Keratinocyte (primary cell): ENCODE data around the gene RAET1E. TPM values are rescaled to one million over a fixed set of nuclear protein-coding genes. Genes with fewer than 3 reads are reported as not detected.
"Not testable (repeated sequence)": the region's sequence is repeated elsewhere in the genome, so short reads cannot be mapped to it uniquely, and the experiment has no call there.

ENCODE experiments used
- DNase-seq: peaks from one replicate; pipeline ENCODE4 v3.0.0-alpha.2; 2011; ENCODE audit warnings: low read depth, missing footprints, low spot score
- FAIRE-seq: peaks from 2 replicates; lab custom pipeline; 2011; peaks lifted over from hg19 to GRCh38; lab: Jason Lieb, UNC
- H2AFZ ChIP-seq: 2 replicates; pipeline ENCODE4 v1.6.0; 2012; ENCODE audit warnings: low read length, control low read depth, inconsistent platforms; ENCODE audit not compliant: control insufficient read depth
- H3K27ac ChIP-seq: 2 replicates; pipeline ENCODE4 v1.5.1; 2011; ENCODE audit warnings: low read length; ENCODE audit not compliant: control insufficient read depth, insufficient read depth
- H3K27me3 ChIP-seq: 3 replicates; pipeline ENCODE4 v1.6.0; 2011; ENCODE audit warnings: low read length; ENCODE audit not compliant: control insufficient read depth, insufficient read depth; ENCODE audit errors: extremely low read depth
- H3K36me3 ChIP-seq, 2 experiments: 2 replicates in 1 of 2; 3 replicates in 1 of 2; pipeline ENCODE4 v1.5.1; 2011; ENCODE audit warnings: low read length in 2 of 2, mild to moderate bottlenecking in 1 of 2; ENCODE audit not compliant: control insufficient read depth in 2 of 2, insufficient read depth in 2 of 2; ENCODE audit errors: extremely low read depth in 1 of 2
- H3K4me1 ChIP-seq: 3 replicates; pipeline ENCODE4 v1.5.1; 2011; ENCODE audit warnings: low read length; ENCODE audit not compliant: control insufficient read depth, insufficient read depth; ENCODE audit errors: extremely low read depth
- H3K4me2 ChIP-seq: 3 replicates; pipeline ENCODE4 v1.6.0; 2011; ENCODE audit warnings: low read depth, low read length; ENCODE audit not compliant: control insufficient read depth, insufficient read depth; ENCODE audit errors: extremely low read depth
- H3K4me3 ChIP-seq, 3 experiments: fragments of 200-600 bp in 1 of 3; sonication (generic) in 1 of 3; 2 replicates in 2 of 3; 3 replicates in 1 of 3; pipeline ENCODE4 v1.5.1; 2011 to 2016; ENCODE audit warnings: low read length in 3 of 3, mild to moderate bottlenecking in 3 of 3, control low read depth in 2 of 3, inconsistent platforms in 1 of 3, low read depth in 1 of 3, mixed read lengths in 1 of 3, mixed run types in 1 of 3, moderate library complexity in 1 of 3; ENCODE audit not compliant: control insufficient read depth in 2 of 3, insufficient read depth in 2 of 3; ENCODE audit errors: extremely low read depth in 1 of 3
- H3K79me2 ChIP-seq: 2 replicates; pipeline ENCODE4 v1.6.0; 2012; ENCODE audit warnings: low read length; ENCODE audit not compliant: control insufficient read depth, insufficient read depth
- H3K9ac ChIP-seq: 3 replicates; pipeline ENCODE4 v1.6.0; 2011; ENCODE audit warnings: low read length; ENCODE audit not compliant: control insufficient read depth, insufficient read depth; ENCODE audit errors: extremely low read depth
- H3K9me1 ChIP-seq: 3 replicates; pipeline ENCODE4 v1.6.0; 2011; ENCODE audit warnings: low read length; ENCODE audit not compliant: control insufficient read depth, insufficient read depth; ENCODE audit errors: extremely low read depth
- H3K9me3 ChIP-seq: 2 replicates; pipeline ENCODE4 v1.5.1; 2012; ENCODE audit warnings: low read depth, low read length; ENCODE audit not compliant: control insufficient read depth
- H4K20me1 ChIP-seq: 3 replicates; pipeline ENCODE4 v1.6.0; 2011; ENCODE audit warnings: low read length; ENCODE audit not compliant: control insufficient read depth, insufficient read depth; ENCODE audit errors: extremely low read depth
- CTCF ChIP-seq, 3 experiments: IDR thresholded peaks in 1 of 3; conservative IDR thresholded peaks in 1 of 3; optimal IDR thresholded peaks in 1 of 3; 2 replicates in 2 of 3; 3 replicates in 1 of 3; pipeline versions ENCODE3 to v1.5.1; 2011; ENCODE audit warnings: low read length in 3 of 3, mild to moderate bottlenecking in 3 of 3, moderate library complexity in 2 of 3, control low read depth in 1 of 3, inconsistent platforms in 1 of 3; ENCODE audit not compliant: insufficient read depth in 2 of 3; ENCODE audit errors: extremely low read depth in 1 of 3
- EZH2 ChIP-seq: IDR thresholded peaks from one replicate; pipeline ENCODE4 v1.6.1; 2012; ENCODE audit warnings: inconsistent platforms, mild to moderate bottlenecking, low read length, moderate library complexity
- dilution Hi-C: fragments of 300-500 bp; cut with MboI; formaldehyde crosslinking; loops from one replicate; pipeline ENCODE4 v1.7.0; 2020; ENCODE audit warnings: low sequenced_read_pairs; ENCODE audit not compliant: extremely low pct_ligation_motif_present
- polyA plus RNA-seq, 5 experiments: library from polyadenylated mRNA; depleted of rRNA in 3 of 5; stranded (reverse) in 3 of 5; stranded (forward) in 1 of 5; unstranded in 1 of 5; fragments of >200 nt; gene quantifications; 1 replicate in 1 of 5; 2 replicates in 3 of 5; 3 replicates in 1 of 5; pipeline versions ENCODE4 v1.2.1 to v1.2.3, GENCODE V29; 2011 to 2012; ENCODE audit warnings: missing spikeins in 2 of 5, low read depth in 1 of 5, low replicate concordance in 1 of 5

Gene RAET1E
- polyA plus RNA-seq, 1 donor (not counting 4 experiments of a cell fraction or from before 2014, with no cell fraction given), result 14.0 TPM

GRCh38 chr6:149923327-149923986, 25.5 kb upstream of the RAET1E start:
- no peak overlapping the region for H3K27ac ChIP-seq
- FAIRE-seq, result no peak
- H3K27me3 ChIP-seq, result no peaks in the 10 kb centered on the region

GRCh38 chr6:149922642-149923326, 24.9 kb upstream of the RAET1E start, which contains the start of gene RAET1G:
Gene RAET1G, minus strand, starts transcription at chr6:149923121. Its CDS starts 111 bp downstream, at chr6:149923010.
- H3K27ac ChIP-seq, result no peak within 1 kb of the TSS
- H3K4me3 ChIP-seq, result peak within 1 kb of the TSS; percentile 57 to 76 (median 69)
- peak within 1 kb of the TSS; percentile 94 for H3K4me2 ChIP-seq
- peak within 1 kb of the TSS; percentile 87 for H2AFZ ChIP-seq
- H3K79me2 ChIP-seq, result no peaks in the 10 kb centered on the region
- no peaks in the 10 kb centered on the region for H4K20me1 ChIP-seq
- H3K4me1 ChIP-seq, result peaks cover 23% of the 10 kb centered on the region
- H3K9me1 ChIP-seq, result no peaks in the 10 kb centered on the region
- TF ChIP-seq EZH2 (no peak), CTCF (optimal IDR thresholded peaks at IDR 0.05 in 1 of 3, IDR thresholded peaks at IDR 0.05 in 1 of 3, conservative IDR thresholded peaks at IDR 0.05 in 1 of 3; ENCODE audit: extremely low read depth in 1 of 3, insufficient read depth in 2 of 3, low read length in 3 of 3) (no peak)
- no peaks in the 10 kb centered on the region for H3K27me3 ChIP-seq
- peak within 1 kb of the TSS; percentile 56 for H3K9ac ChIP-seq
- H3K36me3 ChIP-seq, result peaks cover 0 to 4% of the 10 kb centered on the region in 2 experiments
- FAIRE-seq (peak; percentile 91), DNase-seq (peak; percentile 92)
- H3K9me3 ChIP-seq, result no peaks in the 10 kb centered on the region
- dilution Hi-C loops, result no loop called here

More at GRCh38 chr6:149923327-149923986, 25.5 kb upstream of the RAET1E start:
- no peaks in the 10 kb centered on the region for H3K9me1 ChIP-seq
- DNase-seq, result no peak
- H3K36me3 ChIP-seq, result peaks cover 0 to 3% of the 10 kb centered on the region in 2 experiments
- peak overlapping the region; percentile 94 for H3K4me2 ChIP-seq
- no peaks in the 10 kb centered on the region for H3K79me2 ChIP-seq
- no peaks in the 10 kb centered on the region for H4K20me1 ChIP-seq
- TF ChIP-seq EZH2 (no peak), CTCF (optimal IDR thresholded peaks at IDR 0.05 in 1 of 3, IDR thresholded peaks at IDR 0.05 in 1 of 3, conservative IDR thresholded peaks at IDR 0.05 in 1 of 3; ENCODE audit: extremely low read depth in 1 of 3, insufficient read depth in 2 of 3, low read length in 3 of 3) (no peak)
- H3K9ac ChIP-seq, result peak overlapping the region; percentile 37
- dilution Hi-C loops, result no loop called here
- H3K4me3 ChIP-seq, result peak overlapping the region; percentile 57 to 76 (median 69)
- H3K4me1 ChIP-seq, result peaks cover 18% of the 10 kb centered on the region
- no peaks in the 10 kb centered on the region for H3K9me3 ChIP-seq
- peak overlapping the region; percentile 61 for H2AFZ ChIP-seq

GRCh38 chr6:149922091-149922490, 24.2 kb upstream of the RAET1E start:
- H3K9me1 ChIP-seq, H3K27me3 ChIP-seq, H3K9ac ChIP-seq, H3K9me3 ChIP-seq, H4K20me1 ChIP-seq, H3K27ac ChIP-seq, dilution Hi-C loops, DNase-seq, H3K79me2 ChIP-seq, H3K36me3 ChIP-seq, H2AFZ ChIP-seq, FAIRE-seq: not testable (repeated sequence)
- Histone ChIP-seq H3K4me2 (peak overlapping the region; percentile 94), H3K4me3 (peak overlapping the region in 2 of 3 experiments; percentile 57 to 76), H3K4me1 (peaks cover 27% of the 10 kb centered on the region)
